NCI-H82 treated with DMSO at 0.1 percent for 48 hours (cell line): ENCODE data around the gene OR51E1.
A peak's percentile ranks its signal among the peaks of the same experiment; 100 is the strongest.

ENCODE experiments used
- DNase-seq: peaks from one replicate; lab custom pipeline; 2025; ENCODE audit not compliant: unreplicated experiment; lab: John Stamatoyannopoulos, UW

The OR51E1 gene

DNA sequence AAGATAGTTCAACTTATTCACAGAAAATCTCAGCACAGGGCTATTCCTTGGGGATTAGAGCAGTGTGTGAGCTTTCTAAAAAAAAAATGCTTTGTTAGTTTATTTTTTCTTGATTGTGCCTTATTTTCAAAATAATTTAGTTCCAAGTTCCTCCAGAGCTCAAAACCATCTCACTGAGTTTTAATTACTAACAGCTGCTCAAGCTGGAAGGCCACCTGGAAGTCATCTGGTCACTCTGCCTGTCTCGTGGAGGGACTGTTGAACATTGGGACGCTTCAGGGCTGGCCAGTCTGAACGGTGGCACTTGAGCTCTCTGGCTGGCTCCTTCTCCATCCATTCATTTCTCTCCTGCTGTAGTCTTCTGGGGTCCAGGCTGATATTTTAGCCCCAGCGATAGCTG, 4.0 kb downstream of the OR51E1 start:
- DNase-seq: no peak

DNA sequence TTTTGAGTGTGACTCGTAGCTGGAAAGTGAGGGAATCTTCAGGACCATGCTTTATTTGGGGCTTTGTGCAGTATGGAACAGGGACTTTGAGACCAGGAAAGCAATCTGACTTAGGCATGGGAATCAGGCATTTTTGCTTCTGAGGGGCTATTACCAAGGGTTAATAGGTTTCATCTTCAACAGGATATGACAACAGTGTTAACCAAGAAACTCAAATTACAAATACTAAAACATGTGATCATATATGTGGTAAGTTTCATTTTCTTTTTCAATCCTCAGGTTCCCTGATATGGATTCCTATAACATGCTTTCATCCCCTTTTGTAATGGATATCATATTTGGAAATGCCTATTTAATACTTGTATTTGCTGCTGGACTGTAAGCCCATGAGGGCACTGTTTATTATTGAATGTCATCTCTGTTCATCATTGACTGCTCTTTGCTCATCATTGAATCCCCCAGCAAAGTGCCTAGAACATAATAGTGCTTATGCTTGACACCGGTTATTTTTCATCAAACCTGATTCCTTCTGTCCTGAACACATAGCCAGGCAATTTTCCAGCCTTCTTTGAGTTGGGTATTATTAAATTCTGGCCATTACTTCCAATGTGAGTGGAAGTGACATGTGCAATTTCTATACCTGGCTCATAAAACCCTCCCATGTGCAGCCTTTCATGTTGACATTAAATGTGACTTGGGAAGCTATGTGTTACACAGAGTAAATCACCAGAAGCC, 11.0 kb downstream of the OR51E1 start:
- no peak for DNase-seq

DNA sequence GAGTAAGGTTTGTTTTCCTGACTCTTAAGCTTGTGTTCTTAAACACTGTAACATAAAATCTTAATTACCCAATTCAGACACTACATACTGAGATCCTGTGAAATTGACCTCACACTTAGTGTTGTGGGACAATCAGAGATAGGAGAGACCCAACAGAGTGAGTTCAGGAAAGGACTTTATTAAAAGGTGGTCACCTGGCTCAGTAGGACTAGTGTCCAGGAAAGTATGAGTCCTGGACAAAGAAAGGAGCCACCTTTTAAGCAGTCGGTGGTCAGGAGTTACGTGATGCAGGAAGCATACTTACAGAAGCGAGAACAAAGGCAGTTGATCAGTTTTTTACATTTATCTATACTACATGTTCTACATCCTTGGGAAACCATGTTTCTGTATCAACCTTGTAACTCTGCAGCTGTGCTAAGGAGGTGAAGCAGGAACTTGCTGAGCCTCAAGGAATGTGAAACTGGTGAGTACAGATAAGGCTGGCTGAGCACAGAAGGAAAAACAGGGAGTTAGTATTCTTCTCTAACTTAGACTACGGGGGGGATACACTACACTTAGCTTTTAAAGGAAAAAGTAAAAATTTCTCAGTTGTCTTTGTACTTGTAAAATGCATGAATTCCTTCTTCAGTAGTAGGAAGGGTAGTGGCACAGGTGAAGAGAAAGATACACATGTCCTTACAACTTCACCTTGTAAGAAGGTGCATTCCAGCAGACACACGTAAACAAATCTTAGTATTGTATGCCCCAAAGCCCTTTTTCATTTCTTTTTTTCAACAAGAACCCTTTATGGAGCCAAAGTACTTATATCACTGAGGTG, 15.1 kb downstream of the OR51E1 start:
- no peak for DNase-seq

DNA sequence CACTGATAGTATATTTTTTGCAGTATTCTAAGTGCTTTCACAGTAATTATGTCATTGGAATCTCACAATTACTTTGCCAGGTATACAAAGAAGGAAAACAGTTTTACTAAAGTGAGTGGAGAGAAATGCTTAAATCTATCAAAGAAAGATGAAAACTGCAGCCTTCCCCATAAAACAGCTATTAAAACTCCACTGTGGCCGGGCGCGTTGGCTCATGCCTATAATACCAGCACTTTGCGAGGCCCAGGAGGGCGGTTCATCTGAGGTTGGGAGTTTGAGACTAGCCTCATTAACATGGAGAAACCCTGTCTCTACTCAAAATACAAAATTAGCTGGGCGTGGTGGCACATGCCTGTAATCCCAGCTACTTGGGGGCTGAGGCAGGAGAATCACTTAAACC, 19.1 kb downstream of the OR51E1 start:
- no peak for DNase-seq

DNA sequence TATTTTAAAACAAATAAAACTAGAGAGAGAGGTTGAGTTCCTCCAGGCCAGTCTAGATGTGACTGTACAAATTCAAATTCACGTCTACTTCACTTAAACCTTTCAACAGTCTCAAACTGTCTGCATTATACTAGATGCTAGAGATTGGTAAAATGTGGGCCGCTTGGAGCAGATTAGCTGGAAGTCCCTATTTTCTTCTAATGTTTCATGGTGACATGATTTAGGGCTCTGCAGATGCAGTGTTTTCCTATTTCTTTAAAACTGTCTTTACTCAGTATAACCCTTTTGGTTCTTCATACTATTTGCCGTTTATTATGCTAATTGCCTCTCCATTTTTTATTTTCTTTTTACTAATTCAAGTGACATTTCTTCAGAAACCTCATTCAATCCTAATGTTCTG, 20.4 kb downstream of the OR51E1 start:
- DNase-seq: no peak

DNA sequence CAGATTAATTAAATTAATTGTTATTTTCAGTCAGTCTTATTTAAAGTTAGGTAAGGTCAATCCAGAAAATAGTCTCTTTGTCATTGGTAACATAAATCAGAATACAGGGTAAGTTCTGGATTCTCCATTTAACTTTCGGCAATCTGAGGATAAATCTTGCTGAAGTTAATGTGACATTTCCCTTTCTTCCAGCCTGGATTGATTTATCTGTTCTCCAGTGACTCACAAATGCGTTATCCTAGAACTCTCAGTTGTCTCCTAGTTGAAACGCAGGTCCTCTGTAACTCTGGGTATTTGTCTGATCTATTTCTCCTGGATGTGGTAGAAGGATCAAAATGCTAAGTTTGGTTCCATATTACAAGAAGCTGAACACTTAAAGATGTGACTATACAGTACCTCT, 21.0 kb downstream of the OR51E1 start:
- no peak for DNase-seq

DNA sequence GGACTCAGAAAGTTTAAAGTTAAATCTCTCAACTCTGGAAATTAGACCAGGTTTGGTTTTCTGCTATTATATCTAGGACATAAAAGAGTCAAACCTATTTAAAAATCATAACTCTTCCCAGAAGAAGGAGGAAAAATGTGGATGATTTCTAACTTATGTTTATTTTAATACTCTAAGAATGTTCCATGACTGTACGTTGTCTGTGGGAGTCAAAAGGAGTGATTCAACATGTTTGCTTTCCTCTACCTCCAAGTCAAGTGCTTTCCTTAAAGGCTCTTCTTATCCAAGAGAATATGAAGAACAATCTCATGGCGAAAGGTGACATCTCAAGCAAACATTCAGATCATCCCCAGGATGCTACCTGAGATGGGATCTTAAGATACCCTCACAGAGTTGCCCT, 21.6 kb downstream of the OR51E1 start:
- DNase-seq: no peak

DNA sequence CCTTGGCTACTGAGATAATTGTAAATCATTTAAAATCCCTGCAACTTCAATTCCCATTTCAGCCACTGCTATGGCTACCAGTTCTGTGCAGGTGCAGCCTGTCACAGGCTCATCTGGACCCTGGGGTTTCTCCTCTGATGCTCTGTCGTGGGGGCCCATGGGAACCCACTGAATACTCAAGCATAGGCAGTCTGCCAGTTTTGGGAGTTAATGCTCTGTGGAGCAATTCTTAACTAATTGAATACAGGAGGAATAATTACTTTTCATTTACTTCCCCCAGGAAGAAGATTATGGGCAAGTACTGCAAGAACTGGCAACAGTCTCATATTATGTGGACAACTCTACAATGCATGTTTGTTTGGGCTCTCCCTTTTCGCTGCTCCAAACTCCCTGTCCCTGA, 28.0 kb downstream of the OR51E1 start:
- no peak for DNase-seq

DNA sequence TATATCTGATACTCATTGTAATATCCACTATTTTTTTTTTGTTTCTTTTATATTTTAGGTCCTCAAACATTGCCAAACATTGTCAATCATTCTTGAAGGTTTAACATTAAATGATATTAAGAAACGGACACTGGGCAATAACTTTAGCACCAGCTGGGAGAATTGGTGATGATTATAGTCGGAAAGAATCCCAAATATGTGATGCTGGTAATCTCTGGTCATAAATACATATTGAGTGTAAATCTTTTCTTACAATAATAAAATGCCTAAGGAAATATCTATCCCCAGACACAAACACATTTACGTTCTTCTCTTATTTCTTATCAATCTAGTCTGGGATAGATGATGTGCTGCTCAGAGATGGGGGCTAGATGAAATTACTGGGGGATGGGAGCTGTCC, 28.7 kb downstream of the OR51E1 start:
- no peak for DNase-seq

DNA sequence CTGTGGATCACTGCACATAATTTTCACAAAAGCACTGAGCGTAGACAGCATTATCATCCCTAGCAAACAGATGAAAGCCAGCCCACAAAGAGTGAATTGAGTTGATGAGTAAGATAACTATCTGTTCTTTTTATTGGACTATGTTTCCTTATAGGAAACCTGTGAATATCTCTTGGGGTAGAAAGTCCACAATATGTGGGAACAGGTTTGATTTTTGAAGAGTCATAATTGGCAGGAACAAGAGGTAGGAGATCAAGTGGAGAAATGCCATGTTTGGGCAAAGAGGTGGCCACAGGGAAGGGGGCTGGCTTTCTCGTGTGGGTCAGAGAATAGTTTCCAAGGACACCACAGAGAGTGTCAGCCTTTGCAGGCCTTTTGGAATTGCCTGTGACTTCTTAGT, 30.0 kb downstream of the OR51E1 start:
- DNase-seq: no peak

DNA sequence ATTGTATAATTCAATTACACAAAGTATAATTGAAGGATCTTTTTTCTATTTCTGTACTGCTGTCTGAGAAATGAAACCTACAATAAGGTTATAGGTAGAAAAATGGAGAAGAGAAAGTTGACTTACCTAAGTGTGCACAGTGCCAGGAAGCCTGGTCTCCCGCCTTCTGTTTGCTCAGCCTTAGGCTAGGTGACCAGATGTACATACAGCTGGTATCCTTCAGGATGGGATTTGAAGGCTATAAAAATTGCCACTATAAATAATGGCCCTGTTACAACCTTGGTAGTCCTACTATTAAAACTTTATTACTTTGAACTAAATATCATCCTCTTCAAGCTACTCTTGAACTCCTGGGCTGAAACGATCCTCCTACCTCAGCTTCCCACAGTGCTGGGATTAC, 34.2 kb downstream of the OR51E1 start:
- DNase-seq: peak; percentile 55

DNA sequence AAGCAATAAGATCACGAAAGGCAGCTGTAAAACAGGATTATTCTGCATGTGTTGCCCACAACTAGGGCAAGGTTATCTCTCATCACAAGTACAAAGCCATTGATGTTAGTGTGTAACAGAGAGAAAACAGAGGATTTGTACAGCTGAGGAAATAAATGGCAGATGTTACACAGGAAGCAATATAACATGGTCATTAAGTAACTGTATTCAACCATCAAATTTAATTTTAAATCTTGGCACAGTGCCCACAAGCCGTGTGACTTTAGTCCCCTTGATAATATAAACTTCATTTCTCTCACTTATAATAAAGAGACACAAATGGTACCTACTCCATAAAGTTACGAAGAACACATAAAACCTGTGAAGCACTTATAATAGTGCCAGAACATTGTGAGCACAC, 36.6 kb downstream of the OR51E1 start:
- DNase-seq: no peak

DNA sequence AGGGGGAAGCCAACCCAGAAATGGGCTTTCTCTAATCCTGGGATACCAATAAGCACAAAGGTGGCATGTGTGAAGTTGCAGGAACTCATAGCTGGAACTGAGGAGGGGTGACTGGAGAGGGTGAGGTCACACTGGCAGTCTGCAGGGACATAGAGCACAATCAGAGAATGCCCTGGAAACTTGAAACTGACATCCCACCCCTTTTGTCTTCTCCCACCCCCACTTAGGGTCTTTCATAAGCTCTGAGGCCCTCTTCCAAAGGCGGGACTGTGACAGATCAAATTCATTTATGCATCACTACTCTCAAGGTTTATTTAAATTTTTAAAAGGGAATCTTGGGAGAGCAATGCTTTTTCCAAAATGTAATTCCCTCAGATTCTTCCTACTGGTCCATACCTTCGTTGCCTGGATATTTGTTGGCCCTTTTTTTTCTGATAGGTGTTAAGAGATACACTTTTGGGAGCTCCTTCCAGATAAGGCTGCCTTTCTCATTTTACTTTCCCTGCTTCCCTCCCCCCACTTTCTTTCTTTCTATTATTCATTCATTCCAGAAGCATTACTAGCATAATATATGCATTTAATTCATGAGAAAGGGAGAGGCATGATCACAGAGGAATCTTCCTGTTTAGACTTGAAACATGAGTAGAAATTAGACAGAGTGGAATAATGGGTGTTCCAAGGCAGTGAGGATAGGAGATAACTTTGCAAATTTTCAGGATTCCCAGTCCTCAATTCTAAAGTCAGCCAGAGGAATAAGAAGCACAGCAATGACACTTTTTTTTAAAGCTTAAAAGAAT, 39.0 kb downstream of the OR51E1 start:
- no peak for DNase-seq

DNA sequence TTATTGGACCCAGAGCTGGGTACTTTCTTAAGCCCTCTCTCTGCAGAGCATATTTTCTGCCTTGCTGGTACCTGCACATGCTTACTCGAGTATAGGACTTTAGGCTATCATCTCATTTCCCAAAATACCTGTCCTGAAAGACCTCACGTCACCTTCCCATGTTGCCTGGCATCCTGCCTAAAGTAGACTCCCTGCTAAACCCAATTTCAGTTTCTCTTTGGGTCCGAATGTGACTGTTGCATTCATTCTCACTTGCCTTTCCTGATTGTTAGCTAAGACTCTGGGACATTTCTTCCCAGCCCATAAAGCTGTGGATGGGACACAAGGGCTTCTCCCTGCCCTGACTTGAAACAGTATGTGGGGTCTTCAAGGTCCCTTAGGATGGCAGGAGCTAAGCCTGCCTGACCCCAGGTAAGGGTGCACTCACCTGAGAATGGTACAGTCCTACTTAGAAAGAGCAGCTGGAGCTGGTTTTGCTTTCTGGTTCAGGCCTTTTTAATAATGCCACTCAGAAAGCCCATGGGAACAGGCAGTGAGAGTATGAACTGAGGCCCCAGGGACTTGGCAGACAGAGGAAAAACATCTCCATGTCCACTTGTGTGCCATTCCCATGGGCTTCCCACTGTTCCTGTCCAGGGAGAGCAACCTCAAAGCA, 41.0 kb downstream of the OR51E1 start:
- no peak for DNase-seq

DNA sequence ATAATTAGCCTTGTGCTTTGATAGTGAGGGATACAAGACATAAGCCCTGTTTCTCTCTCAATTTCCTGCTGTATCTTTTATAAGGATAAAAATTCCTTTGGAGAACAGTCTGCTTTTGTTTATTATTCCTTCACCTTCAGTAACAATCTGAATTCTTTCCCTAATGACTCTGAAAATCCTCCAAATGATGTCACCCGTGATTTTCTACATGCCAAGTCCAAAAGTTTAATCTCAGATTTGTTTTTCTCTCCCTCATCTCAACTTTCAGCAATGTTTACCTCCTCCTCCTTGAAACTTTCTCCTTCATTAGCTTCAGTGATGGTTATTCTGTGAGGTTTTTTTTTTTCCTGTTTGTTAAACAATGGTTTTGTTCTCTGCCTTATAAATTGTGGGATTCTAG, 51.7 kb downstream of the OR51E1 start:
- no peak for DNase-seq

DNA sequence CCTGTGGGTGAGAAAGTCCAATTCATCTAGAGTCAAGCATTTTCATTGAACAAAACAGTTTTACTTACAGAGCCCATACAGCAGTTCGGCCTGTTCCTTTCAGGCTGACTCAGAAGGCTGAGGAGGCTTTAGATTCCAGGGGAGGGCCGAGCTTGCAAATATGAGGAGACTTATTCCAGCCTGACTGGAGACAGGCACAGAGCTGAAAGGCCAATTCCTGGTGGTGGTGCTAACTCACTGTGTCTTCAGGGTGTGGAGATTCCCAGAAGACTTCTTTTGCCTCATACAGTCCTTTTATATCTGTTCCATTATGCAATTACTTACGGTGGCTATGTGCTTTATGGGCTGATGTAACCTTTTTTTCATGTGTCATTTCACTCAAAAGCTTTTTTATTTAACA, 53.8 kb downstream of the OR51E1 start, which contains the start of gene OR51E2:
Gene OR51E2, minus strand, starts transcription at position 269 of the 400 bp plus-strand sequence. CDS start 15,142 bp downstream, outside the sequence.
- no peak for DNase-seq

DNA sequence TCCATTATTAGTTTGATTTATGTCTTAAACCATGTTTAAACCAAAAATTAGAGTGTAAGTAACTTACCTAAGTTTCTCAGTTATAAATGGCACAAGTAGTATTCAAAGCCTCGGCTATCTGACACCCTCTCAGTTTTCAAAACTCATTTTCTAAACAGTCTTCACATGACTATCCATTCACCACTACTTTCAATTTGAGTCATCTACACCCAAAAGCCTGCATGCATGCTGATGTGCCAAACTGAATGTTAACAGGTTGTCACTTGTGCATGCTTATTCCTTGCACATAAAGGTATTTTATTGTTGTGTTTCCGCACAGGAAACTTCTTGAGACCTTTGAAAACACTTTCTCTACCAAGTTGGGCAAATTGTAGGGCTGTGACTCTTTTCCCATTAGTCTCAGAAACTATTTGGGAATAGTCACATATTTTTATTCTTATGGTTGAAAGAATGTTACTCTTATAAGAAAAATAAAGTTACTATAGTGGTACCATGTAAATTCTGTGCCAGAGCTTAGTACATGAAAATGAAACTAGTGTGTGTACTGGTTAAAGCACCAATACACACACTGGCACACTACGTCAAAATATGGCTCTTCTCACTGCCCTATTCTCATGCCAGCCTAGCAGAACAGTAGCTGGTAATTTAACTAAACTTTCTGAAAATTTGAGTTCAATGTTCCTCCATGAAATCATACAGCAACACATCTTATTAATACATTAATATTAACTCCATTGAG, 56.1 kb downstream of the OR51E1 start:
- no peak for DNase-seq

DNA sequence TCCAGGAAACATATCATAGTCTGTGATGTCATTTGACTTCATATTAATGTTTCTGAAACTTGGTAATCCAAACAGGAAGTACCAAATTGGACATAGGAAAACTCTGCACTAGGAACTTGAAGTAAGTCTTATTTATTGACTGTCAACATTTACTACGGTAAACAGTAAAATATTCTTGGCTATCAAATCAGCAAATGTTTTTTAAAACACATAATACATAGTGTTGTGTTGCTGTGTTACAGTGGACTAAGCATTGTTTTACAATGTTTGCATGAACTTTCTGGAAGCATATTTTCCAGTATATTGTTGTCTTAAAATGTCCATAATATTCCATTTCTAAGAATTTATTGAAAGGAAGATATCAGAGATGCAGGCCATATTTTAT, 56.6 kb downstream of the OR51E1 start:
- DNase-seq: no peak

DNA sequence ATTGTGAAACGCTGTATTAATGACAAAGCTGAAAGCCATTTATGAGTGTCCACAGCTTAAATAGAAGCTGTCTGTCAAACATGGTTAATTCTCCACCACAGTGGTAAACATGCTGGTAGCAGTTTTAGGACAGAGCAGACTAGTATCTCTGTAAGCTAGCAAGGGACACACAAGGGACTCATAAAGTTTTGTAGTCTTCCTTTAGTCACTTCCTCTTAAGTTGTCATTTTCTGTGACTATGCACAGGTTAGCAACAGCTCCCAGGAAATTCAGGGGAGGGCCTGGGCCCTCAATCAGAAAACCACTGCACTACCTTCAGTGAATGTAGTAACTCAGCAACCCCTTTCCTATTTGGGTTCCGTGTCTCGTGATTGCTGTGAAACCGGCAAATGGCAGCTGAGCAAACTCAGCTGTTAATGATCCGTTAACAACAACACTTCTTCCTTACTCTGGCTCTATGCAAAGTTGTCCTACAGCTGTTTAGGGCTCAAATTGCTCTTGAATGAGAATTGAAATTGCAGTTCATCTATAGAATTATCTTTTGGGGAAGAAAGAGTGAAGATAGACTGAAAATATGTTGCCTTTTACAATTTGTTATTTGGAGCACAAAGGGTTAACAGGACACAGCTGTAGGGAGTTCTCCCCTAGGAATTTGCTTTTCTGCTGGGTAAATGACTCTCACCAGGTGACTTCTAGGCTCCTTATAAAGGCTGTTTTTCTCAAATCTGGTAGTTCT, 60.4 kb downstream of the OR51E1 start, which contains the start of gene MMP26:
Gene MMP26, plus strand, starts transcription at position 731 of the 736 bp plus-strand sequence.
- DNase-seq: no peak
